ENCODE data around the gene MOCOS.
"Not testable (repeated sequence)": the region's sequence is repeated elsewhere in the genome, so short reads cannot be mapped to it uniquely, and the experiment has no call there.

The MOCOS gene, protein sequence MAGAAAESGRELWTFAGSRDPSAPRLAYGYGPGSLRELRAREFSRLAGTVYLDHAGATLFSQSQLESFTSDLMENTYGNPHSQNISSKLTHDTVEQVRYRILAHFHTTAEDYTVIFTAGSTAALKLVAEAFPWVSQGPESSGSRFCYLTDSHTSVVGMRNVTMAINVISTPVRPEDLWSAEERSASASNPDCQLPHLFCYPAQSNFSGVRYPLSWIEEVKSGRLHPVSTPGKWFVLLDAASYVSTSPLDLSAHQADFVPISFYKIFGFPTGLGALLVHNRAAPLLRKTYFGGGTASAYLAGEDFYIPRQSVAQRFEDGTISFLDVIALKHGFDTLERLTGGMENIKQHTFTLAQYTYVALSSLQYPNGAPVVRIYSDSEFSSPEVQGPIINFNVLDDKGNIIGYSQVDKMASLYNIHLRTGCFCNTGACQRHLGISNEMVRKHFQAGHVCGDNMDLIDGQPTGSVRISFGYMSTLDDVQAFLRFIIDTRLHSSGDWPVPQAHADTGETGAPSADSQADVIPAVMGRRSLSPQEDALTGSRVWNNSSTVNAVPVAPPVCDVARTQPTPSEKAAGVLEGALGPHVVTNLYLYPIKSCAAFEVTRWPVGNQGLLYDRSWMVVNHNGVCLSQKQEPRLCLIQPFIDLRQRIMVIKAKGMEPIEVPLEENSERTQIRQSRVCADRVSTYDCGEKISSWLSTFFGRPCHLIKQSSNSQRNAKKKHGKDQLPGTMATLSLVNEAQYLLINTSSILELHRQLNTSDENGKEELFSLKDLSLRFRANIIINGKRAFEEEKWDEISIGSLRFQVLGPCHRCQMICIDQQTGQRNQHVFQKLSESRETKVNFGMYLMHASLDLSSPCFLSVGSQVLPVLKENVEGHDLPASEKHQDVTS

DNA sequence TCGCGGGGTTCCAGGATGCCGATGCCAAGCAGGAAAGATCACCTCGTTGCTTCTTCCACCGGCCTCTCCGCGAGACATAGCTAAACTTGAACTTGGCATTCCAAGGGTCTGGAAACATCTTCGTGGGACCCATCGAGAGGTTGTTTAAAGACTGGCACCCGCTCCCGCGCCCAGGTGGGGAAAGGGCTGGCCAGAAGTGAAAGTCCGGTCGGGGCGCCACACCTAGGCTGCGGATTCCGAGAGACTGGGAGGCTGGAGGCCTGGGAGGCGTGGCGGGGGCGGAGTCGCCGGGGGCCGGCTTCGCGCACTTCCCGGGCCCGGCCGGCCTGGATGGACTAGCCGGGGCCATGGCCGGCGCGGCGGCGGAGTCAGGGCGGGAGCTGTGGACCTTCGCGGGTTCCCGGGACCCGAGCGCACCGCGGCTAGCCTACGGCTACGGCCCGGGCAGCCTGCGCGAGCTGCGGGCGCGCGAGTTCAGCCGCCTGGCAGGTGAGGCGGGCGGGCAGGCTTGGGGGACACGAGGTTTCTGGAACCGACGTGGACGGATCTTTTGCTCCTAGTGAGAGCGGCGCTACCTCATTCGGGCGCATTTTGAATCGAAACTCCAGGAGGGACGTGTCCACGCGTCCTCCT lies at the start of gene MOCOS:
Gene MOCOS, plus strand, starts transcription at position 305 of the 633 bp plus-strand sequence. Its CDS starts 43 bp downstream, at position 348.
- in situ Hi-C loops (cut with MboI; ENCODE audit: low sequenced_read_pairs) = no loop called here

DNA sequence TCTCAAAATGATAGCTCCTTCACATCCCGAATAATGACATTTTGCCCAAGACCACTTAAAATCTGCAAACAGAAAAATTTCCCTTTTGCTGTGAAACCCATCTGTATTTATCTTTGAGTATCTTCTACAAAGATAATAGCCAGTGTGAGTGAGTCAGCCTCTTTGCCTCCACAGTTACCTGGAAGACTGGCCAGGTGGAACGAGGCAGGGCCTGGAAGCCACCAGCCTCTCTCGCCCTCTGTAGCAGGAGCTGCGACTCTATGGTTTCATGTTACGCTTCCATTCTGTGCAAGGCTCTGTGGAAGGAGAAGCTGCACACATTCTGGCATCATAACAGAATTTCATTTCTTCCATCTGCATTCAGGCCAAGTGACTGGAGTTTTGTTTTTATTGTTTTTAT lies 48.1 kb upstream of the MOCOS start:
- in situ Hi-C loops (cut with MboI; ENCODE audit: low sequenced_read_pairs) = no loop called here

DNA sequence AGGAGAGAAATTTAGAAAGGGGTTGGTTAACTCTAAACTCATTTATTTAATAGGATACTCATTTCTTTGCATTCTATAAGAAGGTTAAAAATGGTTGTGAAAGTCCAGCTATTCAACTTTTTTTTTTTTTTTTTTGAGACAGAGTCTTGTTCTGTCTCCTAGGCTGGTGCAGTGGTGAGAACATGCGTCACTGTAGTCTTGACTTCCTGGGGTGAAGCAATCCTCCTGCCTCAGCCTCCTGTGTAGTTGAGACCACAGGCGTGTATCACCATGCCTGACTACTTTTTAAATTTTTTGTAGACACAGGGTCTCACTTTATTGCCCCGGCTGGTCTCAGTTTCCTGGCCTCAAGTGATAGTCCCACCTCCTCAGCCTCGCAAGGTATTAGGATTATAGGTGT lies 45.7 kb upstream of the MOCOS start:
- in situ Hi-C loops (cut with MboI; ENCODE audit: low sequenced_read_pairs) = no loop called here

DNA sequence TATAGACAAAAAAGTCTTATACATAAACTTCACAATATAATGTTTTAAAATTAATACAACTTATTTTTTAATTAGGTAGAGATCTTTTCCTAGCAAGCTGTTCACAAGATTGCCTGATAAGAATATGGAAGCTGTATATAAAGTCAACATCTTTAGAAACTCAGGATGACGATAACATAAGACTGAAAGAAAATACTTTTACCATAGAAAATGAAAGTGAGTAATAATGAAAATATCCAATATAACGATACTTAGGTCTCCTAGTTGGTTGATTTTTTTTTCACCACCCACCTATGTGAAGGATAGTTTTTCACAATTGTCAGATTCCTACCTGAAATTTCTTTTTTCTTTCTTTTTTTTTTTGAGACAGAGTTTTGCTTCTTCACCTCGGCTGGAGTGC lies 44.5 kb upstream of the MOCOS start:
- in situ Hi-C loops (cut with MboI; ENCODE audit: low sequenced_read_pairs) = no loop called here

DNA sequence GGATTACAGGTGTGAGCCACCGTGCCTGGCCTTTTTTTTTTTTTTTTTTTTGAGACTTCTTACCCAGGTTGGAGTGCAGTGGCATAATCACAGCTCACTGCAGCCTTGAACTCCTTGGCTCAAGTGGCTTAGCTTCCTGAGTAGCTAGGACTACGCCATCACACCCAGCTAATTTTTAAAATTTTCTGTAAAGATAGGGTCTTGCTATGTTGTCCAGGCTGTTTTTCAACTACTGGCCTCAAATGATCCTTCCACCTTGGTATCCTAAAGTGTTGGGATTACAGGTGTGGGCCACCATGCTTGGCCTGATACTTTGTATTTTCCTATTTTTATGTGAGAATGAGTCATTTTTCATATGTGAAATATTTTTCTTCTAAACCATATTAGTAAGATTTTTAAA lies 43.9 kb upstream of the MOCOS start:
- in situ Hi-C loops (cut with MboI; ENCODE audit: low sequenced_read_pairs) = no loop called here

DNA sequence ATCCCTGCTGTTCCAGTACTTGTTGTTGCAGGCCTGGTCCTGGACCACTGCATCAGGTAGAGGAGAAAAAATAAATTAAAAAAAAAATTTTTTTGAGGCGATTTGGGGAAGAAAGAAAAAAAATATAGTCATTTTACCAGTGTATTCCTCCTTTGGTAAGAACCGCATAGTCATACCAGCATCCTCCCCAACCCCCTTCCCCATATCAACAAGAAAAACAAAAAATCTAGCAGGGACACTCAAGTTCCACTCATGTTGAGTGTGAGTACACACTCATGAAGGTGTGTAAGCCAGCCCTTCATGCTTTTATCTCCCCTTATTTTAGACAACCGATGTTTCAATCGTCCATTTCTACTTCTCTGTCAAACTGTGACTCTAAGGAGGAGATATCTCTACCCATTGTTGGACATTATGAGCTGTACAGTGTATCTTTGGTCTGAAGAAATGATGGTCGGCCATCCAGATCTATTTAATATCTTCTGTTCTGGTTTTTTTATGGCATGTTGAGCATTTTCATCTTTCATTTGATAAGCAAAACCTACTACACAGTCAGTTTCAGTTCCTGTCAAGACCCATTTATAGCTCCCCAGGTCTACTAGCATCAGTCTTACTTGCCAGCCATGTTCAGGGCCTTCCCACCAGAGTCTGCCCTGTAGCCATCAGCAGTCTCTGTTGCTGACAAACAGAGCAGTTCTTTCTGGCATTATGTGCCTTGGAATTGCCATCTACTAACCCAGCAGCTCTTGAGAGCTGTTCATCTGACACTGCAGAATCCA lies 37.6 kb upstream of the MOCOS start:
- in situ Hi-C loops (cut with MboI; ENCODE audit: low sequenced_read_pairs) = no loop called here

DNA sequence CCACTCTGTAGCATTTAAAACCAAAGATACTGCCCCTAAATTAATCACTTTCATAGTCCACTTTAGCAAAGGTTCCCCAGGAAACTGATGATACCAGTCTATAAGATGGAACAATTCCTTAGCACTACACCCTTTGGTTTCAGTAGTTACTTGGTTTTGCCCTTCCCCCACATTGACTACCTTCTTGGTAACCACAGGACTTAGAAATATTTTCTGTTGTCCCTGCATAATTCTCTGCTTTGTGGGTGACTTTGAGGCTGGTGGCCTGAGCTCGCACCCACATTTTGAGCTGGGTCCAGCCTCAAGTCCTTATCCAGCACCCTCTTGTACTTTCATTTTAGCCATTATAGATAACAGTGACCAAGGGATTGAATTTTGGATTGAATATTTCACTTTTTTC lies 34.5 kb upstream of the MOCOS start:
- in situ Hi-C loops (cut with MboI; ENCODE audit: low sequenced_read_pairs) = no loop called here

DNA sequence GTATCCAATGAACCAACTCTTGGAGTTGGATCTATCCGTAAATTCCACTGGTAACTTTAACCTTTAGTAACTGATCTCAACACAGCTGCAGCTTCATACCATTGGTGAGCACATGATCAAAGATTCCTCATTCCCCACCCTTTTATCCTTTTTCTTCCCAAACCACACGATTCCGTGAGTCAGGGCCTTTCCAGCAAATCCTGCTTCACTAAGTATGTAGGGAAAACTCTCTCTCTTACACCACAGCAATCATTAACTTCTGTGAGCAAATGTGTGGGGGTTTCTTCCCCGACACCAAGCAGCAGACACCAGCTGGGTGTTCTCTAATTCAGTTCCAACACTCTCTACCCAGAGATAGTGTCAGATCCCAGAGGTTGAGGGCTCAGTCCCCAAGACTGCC lies 34.1 kb upstream of the MOCOS start:
- in situ Hi-C loops (cut with MboI; ENCODE audit: low sequenced_read_pairs) = no loop called here

DNA sequence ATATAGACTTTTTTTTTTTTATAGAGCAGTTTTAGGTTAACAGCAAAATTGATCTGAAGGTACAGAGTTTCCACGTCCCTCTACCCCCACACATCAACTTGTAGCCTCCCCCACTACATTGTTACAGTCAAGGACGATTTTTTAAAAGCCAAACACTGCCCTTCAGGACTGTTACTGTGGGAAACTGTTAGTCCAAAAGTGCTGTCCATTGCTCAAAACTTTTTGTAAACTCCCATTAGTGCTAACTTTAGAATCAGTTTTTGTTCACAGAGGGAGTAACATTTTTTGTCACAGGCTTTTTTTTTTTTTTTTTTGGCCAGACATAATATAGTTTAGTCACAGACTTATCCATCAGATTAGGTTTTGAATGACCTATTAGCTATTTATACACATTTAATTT lies 33.5 kb upstream of the MOCOS start:
- in situ Hi-C loops (cut with MboI; ENCODE audit: low sequenced_read_pairs) = no loop called here

DNA sequence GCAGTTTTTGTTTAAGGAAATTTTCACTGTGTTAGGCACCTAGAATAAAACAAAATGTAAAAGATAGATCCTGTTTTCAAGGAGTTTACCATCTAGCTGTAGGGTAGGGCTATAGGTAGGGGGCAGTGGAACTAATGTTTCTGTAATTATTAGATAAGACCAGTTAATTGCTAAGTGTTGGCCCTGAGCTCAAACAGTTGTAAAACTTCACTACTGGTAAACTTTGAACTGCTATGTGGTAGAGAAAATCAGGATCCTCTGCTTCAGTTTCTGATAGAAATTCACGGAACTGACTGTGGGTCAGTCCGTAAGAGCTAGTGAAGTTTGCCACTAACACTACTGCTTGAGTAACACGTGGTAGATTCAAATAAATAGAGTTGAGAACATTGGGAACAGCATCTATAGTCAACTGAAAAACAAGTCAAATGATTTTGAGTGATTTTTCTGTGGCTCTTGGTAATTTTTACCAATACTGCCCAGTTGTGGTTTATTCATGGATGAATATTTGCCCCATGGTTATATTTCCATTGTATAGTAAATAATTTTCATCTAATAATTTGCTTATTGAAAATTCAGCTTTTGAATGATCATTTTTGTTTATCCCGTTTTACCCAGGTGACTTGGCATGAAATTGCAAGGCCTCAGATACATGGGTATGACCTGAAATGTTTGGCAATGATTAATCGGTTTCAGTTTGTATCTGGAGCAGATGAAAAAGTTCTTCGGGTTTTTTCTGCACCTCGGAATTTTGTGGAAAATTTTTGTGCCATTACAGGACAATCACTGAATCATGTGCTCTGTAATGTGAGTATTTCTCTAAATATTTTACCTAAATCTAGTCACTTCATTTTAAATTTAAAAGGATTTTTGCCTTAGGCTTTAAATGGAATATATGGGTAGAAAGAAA lies 31.2 kb upstream of the MOCOS start:
- in situ Hi-C loops (cut with MboI; ENCODE audit: low sequenced_read_pairs) = no loop called here

DNA sequence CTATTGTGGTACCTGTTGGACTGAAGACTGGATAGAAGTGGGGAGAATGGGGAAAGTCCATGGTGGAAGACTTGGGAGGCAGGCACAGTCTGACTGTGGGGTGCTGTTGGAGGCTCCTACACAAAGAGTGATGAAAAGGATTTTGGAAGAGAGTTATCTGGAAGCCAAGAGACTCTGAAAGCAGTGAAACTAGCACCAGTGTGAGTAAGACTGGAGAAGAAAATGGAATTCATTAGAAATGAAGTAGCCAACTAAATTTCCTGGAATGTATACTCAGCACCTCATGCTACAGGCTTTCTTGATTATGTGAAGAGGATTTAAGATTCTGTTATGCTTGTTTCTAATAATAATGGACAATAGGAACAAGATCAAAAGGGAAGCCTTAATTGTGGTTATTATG lies 29.9 kb upstream of the MOCOS start:
- in situ Hi-C loops (cut with MboI; ENCODE audit: low sequenced_read_pairs) = no loop called here

DNA sequence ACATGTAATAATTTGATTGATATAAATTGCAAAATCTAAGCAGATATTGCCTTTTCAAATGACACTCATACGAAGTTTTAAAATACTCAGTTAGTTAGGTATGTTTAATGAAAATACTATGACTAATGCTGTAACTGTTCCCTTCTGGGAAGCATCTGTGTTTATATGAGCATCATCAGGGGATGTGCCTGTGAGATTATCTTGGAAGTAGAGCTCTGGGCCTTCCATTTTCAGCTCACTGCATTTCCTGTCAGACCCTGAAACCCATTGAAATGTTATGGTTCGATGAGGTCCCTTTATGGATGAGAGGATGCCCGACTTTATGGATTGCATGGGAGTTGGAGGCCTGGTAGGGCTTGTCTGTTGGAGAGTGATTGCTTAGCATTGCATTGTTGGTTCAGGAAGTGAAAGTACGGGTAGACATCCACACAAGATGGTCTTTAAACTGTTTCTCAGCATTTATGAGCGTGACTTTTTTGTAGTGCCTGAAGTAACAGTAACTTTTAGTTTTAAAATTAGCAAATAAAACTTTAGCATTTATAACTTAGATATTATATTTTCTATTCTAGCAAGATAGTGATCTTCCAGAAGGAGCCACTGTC lies 28.9 kb upstream of the MOCOS start:
- in situ Hi-C loops (cut with MboI; ENCODE audit: low sequenced_read_pairs) = no loop called here

DNA sequence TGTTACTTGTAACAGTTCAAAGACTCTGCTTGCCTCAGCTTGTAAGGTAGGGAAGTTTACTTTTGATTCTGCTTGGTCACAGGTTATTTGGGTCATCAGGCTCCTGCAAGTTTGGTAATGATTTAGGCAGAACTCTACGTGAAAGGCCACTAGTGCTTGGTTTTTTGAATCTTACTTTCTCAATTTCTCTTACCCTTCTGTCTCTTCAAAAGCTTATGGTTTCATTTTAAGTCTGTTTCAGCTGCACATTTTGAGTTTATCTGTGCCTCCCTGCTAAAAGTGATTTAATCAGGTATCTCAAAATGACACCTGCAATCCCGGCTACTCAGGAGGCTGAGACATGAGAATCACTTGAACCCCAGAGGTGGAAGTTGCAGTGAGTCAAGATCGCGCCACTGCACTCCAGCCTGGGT lies 26.3 kb upstream of the MOCOS start:
- in situ Hi-C loops (cut with MboI; ENCODE audit: low sequenced_read_pairs) = no loop called here

DNA sequence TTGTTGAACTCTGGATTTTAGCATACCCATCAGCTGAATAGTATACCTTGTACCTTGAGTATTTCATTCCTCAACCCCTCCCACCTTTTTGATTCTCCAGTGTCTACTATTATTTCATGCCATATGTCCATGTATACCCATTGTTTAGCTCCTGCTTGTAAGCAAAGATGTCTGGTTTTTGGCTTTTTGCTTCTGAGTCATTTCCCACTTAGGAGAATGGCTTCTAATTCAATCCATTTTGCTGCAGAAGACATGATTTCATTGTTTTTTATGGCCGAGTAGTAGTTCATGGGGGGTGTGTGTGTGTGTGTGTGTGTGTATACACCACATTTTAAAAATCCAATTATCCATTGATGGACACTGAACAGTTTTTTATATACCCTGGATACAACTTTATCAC lies 24.3 kb upstream of the MOCOS start:
- in situ Hi-C loops (cut with MboI; ENCODE audit: low sequenced_read_pairs) = no loop called here

DNA sequence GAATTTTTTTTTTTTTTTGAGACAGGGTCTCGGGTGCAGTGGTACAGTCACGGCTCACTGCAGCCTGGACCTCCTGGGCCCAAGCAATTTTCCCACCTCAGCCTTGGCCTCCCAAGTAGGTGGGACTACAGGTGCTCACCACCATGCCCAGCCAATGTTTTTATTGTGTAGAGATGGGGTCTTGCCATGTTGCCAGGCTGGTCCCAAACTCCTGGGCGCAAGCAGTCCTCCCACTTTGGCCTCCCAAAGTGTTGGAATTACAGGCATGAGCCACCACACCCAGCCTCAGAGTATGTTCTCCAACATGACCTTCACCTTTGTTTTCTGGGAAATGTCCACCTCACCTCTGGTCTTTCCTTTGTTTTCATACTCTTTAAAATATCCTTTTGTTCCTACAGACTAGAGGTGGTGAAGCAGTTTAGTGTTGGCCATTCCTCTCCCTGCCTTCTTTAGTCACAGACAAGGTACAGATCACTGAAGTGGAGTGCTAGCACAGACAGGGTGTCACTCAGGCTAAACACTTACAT lies 19.5 kb upstream of the MOCOS start:
- in situ Hi-C loops (cut with MboI; ENCODE audit: low sequenced_read_pairs) = no loop called here

DNA sequence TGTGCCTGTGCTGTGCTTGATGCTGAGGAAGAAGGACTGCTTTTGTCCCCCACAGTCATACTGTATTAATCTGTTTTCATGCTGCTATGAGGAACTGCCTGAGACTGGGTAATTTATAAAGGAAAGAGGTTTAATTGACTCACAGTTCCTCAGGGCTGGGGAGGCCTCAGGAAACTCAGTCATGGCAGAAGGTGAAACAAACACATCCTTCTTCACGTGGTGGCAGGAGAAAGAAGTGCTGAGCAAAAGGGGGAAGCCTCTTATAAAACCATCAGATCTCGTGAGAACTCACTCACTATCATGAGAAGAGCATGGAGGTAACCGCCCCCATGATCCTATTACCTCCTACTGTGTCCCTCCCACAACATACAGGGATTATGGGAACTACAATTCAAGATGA lies 19.0 kb upstream of the MOCOS start:
- in situ Hi-C loops (cut with MboI; ENCODE audit: low sequenced_read_pairs) = not testable (repeated sequence)

DNA sequence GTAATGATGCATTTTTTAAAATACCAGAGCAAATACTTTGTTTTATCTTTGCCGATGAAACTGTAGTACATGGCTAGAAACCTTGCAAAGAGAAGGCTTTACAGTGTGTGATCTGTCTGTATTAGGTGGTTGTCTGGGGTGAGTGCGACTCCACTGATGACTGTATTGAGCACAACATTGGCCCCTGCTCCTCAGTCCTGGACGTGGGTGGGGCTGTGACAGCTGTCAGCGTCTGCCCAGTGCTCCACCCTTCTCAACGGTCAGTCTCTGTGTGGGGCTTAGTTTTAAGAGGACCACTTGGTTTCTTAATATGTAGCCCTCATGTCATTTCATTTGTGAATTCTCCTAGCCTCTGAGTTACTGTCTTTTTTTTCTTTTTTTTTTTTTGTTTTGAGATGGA lies 17.4 kb upstream of the MOCOS start:
- in situ Hi-C loops (cut with MboI; ENCODE audit: low sequenced_read_pairs) = no loop called here

DNA sequence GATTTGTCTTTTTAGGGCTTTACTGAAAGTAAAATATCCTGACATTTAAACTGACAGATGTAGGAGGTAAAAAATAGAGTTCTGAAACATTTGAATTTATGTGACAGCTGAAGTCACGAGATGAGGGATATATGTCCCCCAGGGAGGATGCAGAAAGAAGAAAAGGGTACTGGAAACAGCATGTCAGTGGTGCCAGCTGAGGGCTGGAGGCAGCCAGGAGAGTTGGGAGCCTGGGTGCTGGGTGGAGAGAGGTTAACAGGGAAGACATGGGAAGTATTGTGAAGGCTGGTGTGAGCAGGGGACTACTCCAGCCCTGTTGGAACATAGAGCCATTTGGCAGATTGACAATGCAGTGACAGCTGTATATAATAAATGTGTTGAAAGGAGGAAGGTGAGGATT lies 11.8 kb upstream of the MOCOS start:
- in situ Hi-C loops (cut with MboI; ENCODE audit: low sequenced_read_pairs) = no loop called here

DNA sequence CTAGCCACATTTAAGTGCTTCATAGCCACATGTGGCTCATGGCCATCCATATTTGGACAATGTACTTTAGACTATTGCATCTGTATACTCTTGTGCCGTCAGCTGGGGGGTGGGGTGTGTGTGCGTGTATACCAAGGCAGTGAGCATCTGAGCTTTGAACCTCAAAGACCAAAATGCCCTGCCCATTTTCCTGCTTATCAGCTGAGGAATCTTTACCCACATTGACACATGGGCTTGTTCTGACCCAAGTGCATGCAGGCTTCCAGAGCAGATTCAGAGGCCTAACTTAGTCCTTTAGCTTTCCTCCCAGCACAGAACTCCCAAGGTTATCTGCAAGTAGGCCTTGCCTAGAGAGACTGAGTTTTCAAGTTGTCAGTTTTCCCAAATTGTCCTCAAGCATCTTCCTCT lies 11.1 kb upstream of the MOCOS start:
- in situ Hi-C loops (cut with MboI; ENCODE audit: low sequenced_read_pairs) = no loop called here
